Suprapubic skin (tissue), 4 donors: Measurements from ENCODE around the gene EEF1E1.

ENCODE experiments used
- CTCF ChIP-seq, 2 donors: fragments of 200-600 bp in 1 of 2; fragments of 450-650 bp in 1 of 2; sonication (generic) in 1 of 2; IDR thresholded peaks; one replicate each; pipeline ENCODE4 v1.5.1; 2016 to 2019; ENCODE audit warnings: antibody characterized with exemption in 2 of 2, mild to moderate bottlenecking in 1 of 2, moderate library complexity in 1 of 2
- POLR2A ChIP-seq, 2 donors: fragments of 450-650 bp; IDR thresholded peaks; one replicate each; pipeline ENCODE4 v1.6.1; 2017; ENCODE audit warnings: antibody characterized with exemption in 2 of 2, mild to moderate bottlenecking in 2 of 2, moderate library complexity in 2 of 2
- POLR2AphosphoS5 ChIP-seq, 3 donors: sonication (generic); formaldehyde crosslinking; IDR thresholded peaks; one replicate each; pipeline ENCODE4 v1.6.1; 2017; ENCODE audit warnings: antibody characterized with exemption in 3 of 3

DNA sequence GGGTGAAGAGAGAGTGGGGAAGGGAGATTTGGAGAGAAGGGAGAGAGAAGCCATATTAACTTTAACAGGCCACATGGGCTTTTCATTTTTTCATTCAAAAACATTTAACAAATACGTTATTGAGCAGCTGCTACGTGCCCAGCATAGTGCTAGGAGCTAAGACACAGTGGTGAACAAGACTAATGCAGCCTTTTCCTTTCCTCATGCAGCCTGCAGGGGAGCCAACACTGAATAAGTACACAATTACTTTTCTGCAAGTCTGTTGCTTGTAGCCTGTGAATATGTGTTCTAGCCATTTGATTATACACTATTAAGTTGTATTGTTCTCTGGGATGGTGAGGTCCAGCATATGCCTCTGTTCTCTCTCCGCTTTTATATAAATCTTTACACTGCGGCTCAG lies 36.2 kb downstream of the EEF1E1 start:
- no peak for TF ChIP-seq POLR2A (IDR thresholded peaks at IDR 0.05)
- TF ChIP-seq CTCF (IDR thresholded peaks at IDR 0.05) = no peak
- TF ChIP-seq POLR2AphosphoS5 (IDR thresholded peaks at IDR 0.05) = no peak
